HG03457 (cell line): ENCODE measurements around the gene ISL2.

ENCODE experiments used
- ATAC-seq: cut with Tn5 transposase; IDR thresholded peaks from one replicate; pipeline ENCODE4 v1.9.1; 2021; ENCODE audit warnings: moderate number of reproducible peaks; ENCODE audit not compliant: unreplicated experiment

ISL2 gene

GRCh38 chr15:76327191-76328105 is 9.1 kb upstream of the ISL2 start:
- no peak for ATAC-seq

GRCh38 chr15:76328106-76328696 is 8.4 kb upstream of the ISL2 start:
- ATAC-seq: no peak

DNA sequence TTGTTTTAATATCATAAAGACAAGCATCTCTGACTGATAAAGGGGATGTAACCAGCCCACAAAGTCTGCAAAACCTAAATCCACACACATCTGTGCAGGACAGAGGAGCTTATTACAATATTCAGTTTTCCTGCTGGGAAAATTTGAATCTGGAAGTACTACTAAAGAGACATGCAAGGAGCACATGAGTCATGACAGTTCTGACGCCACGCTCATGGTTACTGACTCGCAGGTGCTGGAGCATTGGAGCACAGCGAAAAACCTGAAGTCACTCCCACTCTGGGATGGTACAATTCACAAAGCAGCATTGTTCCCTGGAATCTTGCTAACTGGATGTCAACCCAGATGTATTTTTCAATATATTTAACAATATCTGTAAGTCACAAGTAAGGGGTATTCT is 7.6 kb upstream of the ISL2 start:
- no peak for ATAC-seq

GRCh38 chr15:76330080-76330680 is 6.4 kb upstream of the ISL2 start:
- no peak for ATAC-seq

- ATAC-seq: no peak
Measured at GRCh38 chr15:76332796-76333195, 3.8 kb upstream of the ISL2 start.

DNA sequence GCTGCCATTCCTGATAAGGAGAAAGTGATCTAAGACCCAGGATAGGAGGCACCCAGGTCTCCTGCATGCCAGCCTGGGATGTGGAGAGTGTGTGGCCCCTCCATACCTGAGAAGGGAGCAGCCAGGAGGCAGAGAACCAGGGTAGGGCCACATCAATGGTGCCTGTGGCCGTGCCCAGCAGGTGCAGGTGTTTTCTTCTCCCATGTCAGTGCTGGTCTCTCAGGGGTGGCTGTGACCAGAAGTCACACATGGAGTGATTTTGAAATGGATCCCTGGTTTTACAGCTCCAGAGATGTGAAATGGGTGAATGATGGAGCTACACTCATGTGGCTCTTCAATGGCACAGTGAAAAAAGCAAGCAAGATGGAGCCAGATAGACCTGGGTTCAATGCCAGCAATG is 3.3 kb upstream of the ISL2 start:
- ATAC-seq: no peak

DNA sequence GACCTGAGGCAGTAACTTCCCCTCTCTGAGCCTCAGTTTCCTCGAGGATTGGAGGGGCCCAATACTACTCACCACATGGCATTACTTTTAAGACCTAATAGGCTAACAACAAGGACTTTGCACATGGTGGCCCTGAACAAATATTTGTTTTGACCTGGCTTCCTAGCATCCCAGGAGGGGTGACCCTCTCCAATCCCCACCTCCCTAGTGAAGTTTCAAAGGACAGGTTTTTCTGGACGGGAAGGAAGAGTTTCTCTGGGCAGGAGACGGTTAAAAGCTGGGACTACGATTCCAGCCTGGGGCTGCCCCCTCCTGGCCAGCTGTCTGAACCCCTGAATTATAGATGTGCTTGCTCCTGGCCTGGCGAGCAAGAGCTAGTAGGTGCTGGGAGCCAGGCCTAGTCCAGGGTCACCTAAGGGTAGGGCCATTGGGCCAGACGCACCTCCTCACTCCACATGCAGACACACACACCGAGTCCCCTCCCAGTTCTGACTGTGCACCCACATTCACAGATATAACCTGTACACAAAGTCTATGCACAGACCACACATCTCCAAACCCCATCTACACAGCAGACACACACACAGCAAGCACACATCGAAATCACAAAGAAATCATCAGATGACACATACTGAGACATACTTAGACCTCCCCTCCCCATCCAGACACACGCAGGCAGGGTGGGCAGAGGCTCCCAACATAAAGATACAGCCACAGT is 2.7 kb upstream of the ISL2 start:
- no peak for ATAC-seq

DNA sequence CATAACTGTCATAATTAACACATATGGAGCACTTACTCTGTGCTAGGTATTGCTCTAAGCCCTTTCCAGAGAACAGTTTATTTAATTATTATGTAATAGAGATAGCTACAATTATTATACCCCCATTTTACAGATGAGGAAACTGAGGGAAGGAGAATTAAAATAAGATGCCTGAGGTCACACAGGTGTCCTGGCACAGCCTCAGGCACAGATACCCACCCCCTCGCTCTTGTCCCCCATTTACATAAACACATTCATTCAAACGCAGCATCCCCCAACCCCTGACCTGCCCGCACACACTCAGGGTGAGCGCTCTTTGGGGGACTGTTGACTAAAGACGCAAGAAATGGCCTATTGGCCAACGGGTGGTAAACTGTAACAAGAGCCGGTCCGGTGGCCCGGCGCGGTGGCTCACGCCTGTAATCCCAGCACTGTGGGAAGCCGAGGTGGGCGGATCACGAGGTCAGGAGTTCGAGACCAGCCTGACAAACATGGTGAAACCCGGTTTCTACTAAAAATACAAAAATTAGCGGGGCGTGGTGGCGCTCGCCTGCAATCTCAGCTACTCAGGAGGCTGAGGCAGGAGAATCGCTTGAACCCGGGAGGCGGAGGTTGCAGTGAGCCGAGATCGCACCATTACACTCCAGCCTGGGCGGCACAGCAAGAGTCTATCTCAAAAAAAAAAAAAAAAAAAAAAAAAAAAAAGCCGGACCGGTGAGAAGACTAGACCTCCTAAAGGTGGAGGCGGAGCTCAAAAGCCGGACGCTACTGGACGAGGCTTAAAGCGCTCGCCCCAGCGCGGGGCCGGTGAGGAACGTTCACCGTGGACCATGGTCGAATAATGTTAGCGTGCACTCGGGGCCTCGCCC is 1.9 kb upstream of the ISL2 start:
- no peak for ATAC-seq

DNA sequence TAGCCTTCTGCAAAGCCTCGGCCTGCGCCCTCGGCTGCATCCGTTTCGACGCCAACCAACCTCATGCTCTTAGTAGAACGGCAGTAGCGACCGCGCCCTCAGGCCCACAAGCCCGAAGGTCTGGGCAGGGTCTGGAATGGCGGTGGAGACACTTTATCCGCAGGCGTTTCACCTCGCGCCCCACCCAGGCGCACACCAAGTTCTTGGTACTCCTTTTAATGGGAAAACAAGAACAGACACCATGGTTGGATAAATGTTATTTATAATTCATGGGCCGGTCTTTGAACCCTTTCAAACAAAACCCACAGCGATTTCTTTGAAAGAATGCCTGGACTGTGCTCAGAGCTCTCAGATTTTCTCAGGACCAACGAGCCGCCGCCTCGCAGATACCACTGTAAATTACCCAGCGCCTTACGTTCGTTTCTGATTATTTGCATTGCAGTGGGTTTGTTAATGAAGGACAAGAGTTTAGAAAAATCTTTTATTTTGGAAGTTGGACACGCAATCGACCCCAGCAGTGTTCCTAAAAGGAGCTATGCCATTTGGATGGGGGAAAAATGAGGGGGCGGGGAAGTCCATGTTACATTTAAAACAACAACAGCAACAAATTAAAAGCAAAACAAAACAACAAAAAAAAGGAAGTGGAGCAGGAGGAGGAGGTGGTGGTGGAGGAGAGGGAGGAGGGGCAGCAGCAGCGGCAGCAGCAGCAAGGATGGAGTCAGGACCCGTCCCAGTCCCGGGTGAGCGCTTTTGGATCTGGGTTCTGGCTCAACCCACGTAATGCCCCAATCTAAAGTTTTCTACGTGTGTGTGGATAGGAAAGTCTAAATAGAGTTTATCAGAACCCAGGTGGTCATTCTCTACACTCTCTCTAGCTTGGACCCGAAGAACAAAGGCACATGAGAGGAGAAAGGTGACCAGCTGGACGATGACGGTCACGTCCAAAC is 993 bp upstream of the ISL2 start:
- ATAC-seq: no peak

DNA sequence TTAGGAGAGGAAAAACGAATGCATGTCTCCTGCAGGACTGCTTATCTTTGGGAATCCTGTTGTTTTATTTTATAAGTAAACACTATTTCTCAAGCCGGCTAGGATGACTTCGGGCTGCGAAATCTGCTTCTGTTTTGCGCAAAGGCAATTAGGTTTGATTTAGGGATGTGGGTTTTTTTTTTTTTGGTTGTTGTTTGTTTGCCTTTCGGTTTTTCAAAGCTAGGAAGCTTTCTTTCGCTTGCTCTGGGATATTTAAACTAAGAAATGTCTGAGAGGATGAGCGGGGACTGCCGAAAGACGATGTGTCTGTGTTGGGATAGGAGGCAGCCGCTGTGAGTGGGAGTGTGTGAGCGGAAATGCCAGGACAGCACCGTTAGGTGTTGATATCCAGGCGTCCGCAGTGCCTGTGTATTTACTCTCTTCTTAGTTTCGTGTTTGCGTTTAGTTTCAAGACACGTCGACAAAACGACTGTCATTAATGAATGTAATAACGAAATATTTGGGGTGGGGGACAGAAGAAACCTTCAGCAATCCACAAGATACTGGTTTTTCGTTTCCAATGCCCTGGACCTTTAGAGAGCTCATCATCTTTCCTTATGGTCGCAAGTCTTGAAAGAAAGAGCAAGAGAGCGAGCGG is 604 bp downstream of the ISL2 start:
- no peak for ATAC-seq

- no peak for ATAC-seq
Measured at GRCh38 chr15:76337696-76338485, 1.3 kb downstream of the ISL2 start.

GRCh38 chr15:76338486-76339304 is 2.1 kb downstream of the ISL2 start:
- ATAC-seq: no peak

DNA sequence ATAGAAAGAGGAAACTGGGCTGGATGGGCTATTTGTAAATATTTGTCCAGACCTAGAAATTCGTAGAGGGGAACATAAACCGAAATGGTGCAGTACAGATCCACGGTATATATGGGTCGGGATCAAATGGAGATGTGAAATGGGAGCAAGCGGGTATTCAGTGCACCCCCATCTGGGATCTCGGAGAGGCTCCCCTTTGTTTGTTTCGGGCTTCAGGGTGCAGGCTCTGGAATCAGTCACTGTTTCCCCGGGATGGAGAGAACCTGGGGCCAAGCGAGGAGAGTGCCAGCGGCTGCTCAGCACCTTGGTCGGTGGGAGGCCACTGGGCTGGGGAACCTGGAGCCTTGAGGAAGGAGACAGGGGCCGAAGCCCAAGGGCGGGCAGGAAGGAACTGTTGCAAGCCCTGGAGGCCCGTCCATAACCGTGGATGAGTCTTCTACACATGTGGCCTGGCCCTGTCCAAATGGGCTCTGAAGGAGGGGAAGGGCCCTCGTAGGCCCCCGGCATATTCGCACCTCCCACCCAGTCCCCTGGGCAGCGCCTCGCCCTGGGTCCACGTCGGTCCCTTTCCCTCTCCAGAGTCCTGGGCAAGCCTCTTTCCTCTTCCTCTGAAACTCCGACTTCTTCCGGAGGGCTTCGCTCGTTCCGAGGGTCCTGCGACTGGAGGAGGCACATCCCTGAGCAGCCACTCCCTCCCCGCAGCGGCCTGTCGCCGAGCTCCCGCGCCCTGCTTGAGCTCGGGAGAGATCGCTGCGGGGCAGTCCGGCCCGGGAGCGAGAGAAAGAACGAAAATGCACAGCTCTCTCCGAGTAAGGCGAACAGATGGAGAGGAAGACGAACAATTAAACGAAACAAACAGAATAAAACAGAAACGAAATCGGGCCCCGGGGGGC is 3.0 kb downstream of the ISL2 start:
- ATAC-seq: no peak

DNA sequence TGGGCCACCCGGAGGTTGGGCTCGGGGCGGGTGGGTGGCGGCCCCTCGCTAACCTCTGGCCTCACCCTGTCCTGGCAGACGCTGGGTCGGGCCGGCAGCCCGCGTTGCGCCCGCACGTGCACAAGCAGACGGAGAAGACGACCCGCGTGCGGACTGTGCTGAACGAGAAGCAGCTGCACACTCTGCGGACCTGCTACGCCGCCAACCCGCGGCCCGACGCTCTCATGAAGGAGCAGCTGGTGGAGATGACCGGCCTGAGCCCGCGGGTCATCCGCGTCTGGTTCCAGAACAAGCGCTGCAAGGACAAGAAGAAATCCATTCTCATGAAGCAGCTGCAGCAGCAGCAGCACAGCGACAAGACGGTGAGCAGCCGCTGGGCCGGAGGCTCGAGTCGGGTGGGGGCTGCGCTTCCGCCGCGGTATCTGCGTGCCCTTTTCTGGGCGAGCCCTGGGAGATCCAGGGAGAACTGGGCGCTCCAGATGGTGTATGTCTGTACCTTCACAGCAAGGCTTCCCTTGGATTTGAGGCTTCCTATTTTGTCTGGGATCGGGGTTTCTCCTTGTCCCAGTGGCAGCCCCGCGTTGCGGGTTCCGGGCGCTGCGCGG is 3.7 kb downstream of the ISL2 start:
- ATAC-seq: no peak

DNA sequence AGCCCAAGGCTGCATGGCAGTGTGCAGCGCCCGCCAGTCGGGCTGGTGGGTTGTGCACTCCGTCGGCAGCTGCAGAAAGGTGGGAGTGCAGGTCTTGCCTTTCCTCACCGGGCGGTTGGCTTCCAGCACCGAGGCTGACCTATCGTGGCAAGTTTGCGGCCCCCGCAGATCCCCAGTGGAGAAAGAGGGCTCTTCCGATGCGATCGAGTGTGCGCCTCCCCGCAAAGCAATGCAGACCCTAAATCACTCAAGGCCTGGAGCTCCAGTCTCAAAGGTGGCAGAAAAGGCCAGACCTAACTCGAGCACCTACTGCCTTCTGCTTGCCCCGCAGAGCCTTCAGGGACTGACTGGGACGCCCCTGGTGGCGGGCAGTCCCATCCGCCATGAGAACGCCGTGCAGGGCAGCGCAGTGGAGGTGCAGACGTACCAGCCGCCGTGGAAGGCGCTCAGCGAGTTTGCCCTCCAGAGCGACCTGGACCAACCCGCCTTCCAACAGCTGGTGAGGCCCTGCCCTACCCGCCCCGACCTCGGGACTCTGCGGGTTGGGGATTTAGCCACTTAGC is 4.3 kb downstream of the ISL2 start:
- ATAC-seq: no peak
